ENCODE results near the gene GPR82.
A peak's percentile ranks its signal among the peaks of the same experiment; 100 is the strongest.
"Not testable (repeated sequence)": the region's sequence is repeated elsewhere in the genome, so short reads cannot be mapped to it uniquely, and the experiment has no call there.

The GPR82 gene

DNA sequence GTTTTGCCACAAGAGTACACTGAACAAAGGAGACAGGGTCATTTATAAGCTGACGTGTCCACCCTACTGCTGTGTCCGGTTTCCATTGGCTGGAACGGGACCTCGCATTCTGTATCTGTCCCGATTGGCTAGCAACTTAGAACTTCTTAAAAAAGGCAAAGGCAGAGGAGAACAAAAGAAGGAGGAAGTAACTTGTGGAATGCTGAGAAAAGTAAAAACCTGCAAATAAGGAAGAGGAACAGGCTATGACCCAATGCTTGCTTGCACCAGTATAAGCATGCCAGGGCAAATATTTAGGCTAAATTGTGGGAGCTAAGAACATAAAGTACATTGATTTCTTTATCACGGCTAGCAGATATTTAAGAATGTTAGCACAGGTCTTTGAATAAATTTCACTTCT lies 4.4 kb upstream of the GPR82 start:
- not testable (repeated sequence) for DNase-seq (ENCODE audit: low spot score)

DNA sequence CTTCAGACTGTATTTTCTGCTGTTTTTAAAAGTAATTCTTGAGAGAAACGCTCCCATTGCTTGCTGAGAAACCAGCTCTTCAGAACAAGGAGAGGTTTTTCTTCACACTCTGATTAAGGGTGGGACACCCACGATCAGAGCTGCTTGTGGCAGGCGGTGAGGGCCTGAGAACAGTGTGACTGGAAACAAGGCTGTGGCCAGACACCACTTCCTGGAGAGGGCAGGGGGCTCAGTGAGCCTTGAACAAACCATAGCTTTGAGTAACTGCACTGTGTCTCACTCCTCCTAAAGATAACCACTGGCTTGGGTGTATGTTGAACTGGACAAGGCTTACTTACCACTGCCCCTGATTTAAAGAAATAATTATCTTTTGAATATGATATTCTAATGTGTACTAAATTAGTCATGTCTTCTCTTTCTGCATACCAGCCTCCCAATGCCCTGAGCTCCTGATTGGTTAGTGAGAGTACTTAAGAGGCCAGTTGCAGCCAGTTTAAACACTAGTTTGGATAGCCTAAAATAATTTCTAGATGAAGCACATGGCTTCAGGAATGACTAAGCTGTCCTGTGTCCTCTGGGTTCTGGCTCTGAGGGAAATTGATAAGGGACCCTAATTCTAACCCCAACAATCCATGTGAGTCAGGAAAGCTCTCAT lies 3.7 kb upstream of the GPR82 start:
- DNase-seq (ENCODE audit: low spot score), result no peak

DNA sequence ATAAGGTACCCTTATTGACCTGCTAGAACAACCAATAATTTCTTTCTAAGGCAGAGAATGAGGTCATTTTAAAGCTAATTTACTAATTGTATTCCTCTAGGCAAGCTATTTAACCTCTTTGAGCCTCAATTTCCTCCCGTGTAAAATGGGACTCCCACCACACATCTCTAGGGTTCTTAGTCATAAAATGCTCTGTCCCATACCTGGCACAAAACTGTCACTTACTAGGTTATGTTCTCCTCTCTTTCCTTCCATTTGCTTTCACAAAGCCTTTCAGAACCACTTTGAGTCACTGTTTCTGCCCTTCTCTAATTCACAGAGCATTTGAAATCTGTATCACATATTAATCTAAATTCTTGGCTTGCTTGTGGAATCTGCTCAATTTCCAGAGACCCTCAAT lies 2.4 kb upstream of the GPR82 start:
- DNase-seq (ENCODE audit: low spot score), result no peak

DNA sequence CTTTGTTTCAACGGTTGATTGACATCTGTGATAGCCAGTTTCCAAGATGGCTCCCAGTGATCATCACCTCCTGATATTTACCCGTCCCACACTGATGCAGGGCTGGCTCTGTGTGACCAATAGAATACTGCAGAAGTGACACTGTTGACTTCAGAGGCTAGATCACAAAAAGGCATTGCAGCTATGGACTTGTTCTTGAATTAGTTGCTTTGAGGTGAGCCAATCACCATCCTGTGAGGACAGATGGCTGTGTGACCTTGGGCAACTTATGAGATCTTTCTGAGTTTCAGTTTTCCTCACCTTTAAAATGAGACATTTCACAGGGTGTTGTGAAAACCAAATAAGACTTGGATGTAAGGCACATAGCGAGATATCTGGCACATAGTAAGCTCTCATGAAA lies 1.8 kb upstream of the GPR82 start:
- DNase-seq (ENCODE audit: low spot score), result no peak

DNA sequence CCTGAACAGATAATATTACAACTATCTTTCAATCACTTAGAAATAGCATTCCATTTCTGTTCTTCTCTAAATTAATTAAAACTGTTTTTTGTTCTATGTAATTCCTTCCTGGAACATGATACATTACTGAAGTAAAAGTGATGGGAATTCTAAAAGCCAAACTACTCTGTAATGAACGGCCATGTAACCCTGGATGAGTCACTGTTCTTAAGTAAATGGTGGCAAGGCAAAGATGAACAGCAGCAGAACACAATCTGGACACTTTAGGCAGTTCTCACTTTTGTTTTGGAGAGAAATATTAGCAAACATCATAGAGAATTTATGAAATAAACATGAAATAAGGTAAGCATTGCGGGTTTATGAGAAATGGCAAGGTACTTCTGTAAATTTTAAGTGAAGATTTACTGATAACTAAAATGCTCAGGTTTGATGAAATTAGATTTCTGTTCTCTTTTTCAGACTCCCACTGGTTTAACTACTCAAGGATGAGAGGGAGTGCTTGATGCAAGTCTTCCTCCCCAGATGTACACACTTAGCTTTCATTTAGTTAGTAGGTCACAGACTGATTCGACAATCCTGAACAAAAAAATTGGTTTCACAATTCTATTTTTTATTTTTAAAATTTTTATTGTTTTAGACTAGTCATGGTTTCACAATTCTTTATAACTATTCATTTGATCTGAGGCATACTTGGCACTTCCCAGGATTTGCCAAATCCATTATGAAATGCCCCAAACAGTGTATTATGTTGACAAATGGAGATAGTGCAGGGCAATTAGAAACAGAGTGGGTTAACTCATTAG lies 964 bp upstream of the GPR82 start:
- no peak for DNase-seq (ENCODE audit: low spot score)

DNA sequence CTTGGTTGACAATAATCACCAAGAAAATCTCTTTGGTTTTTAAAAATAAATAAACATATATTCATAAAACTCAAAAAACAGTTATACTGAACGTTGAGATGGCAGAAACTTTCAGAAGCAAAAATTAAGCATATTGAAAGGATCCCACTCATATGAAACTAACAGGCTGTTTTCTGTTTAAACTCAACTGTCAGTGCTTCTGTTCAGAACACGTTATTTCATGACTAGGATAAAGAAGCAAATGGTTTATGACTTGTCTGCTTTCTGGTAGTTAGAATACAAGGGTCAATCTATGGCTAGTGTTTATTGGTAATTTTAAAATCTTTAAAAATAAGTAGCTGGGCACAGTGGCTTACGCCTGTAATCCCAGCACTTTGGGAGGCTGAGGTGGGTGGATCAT lies 4.1 kb downstream of the GPR82 start:
- no peak for DNase-seq (ENCODE audit: low spot score)

DNA sequence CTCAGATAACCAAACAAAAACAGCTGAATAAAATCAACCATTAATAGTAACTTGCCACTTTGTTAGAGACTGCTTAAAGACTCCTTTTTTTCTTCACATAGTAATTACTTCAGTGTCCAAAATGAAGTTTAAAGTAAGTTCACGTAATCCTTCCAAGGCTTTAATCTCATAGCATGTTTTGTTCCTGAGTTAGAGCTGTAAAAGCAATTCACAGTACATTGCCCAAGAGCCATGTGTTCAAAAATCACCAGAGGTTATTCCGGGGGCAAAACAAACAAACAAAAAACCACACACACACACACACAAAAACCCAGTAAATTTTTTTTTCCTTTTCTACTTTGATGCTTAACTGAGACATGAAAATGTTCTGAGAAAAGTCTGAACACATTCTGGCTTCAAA lies 6.1 kb downstream of the GPR82 start:
- no peak for DNase-seq (ENCODE audit: low spot score)

DNA sequence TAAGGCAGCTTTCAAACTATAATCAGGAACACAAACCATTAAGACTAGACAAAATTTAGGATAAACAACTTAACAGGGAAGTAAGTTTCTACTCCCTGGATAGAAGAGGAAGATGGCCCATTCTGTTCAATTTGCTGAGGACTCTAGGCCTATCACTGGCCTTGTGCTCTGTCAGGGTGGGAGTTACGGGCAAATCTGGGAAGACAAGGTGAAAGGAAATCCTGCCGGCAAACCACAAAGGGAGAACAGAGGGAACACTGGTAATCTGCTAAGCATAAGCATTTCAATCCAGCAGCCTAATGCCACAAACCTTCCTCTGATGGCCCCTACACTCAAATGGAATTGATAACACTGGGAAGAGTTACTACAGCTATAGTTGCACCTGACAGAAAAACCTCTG lies 8.3 kb downstream of the GPR82 start:
- no peak for DNase-seq (ENCODE audit: low spot score)

DNA sequence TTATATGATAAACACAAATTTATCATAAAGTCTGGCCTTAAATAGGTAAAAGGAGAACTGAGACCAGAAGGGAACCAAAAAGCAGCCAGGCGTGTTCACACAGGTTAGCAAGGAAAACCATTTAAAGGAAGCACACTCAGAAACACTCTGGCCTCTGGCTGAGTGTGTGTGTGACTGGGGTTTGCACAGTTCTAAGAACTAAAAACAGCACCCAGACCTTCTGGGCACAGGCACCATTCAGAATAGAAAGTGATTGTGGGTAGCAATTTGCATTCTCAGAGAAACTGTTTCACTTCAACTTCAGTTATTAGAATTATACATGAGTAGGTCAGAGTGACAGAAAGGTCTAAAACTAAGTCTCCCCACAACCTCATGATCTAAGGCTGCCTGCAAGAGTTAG lies 10.0 kb downstream of the GPR82 start:
- DNase-seq (ENCODE audit: low spot score), result peak; percentile 15

DNA sequence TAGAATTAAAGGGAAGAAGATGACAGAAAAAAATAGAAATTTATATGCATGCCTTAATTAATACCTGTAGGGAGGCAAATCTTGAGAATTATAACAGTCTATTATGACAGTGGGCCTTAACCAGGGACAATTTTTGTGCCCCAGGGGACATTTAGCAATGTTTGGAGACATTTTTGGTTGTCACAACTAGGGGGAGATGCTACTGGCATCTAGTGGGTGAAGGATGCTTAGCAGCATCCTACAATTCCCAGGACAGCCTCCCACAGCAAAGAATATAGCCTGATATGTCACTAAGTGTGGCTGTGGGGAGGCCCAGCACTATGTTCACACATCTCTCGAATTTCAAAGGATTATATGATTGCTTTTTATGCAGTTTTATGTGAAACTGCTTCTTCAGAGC lies 10.5 kb downstream of the GPR82 start:
- peak; percentile 32 for DNase-seq (ENCODE audit: low spot score)

DNA sequence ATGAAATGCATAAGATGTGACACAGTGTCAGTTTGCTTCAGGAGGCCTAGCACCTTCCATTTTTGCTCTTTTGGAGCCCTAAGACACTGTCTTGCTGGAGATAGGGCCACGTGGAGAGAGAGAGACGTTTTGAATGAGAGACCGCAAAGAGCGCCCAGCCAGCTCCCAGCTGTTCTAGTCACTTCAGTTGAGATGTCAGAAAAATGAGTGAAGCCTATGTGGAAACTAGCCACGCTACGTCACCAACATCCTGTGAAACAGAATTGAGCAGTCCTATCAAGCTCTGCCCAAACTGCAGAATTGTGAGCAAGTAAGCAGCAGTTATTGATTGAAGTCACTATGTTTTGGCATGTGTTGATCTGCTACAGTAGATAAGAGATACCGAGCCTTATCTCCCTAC lies 13.1 kb downstream of the GPR82 start:
- DNase-seq (ENCODE audit: low spot score), result no peak

DNA sequence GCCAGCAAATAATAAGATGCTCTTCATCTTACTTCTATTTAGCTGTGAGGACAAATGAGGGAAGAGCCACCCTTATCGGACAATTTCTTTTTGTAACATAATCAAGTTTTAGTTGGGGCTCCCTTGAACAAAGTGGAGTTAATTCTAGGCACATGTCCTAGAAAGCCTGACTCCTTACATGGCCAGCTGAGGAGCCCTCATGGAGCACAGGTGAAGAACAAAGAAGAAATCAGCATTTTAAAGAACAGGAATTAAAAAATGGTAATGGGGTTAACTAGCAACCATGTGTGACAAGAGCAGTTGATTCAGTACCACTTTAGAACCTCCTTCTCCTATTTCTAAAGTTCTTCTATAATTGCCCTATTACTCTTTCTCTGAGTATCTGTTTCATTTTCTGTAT lies 15.9 kb downstream of the GPR82 start:
- no peak for DNase-seq (ENCODE audit: low spot score)

DNA sequence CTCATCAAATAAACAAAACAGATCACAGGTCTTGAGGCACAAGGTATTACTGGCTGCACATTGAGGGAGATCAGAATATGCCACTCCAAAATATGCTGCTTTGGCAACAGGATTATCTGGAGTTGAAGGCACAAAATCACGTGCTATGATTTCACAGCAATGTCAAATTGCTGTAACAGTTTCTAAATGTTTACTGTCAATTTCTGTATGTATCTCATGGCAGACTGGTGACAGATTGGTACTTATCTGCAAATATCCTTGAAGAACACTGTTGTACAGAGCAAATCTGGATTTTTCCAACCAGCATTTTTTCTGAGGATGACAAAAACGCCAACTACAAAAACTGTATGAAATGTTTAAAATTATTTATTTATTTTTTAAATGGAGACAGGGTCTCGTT lies 26.7 kb downstream of the GPR82 start:
- no peak for DNase-seq (ENCODE audit: low spot score)

DNA sequence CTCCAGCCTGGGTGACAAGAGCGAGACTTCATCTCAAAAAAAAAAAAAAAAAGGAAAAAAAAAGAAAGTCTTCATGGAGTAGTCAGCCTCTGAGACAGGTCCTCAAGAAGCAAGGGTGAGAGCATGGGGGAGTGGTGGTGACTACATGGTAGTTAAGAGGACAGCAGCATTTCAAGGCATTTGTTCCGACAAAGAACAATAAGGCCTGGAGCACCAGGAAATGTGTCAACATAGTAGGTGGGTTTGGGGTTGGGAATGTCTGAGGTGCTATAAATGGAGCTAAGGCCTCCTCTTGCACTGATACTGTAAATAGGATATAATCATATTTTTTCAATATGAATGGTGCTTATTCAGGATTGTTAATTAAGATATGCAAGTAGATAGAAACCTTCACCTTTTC lies 34.4 kb downstream of the GPR82 start:
- DNase-seq (ENCODE audit: low spot score), result no peak

DNA sequence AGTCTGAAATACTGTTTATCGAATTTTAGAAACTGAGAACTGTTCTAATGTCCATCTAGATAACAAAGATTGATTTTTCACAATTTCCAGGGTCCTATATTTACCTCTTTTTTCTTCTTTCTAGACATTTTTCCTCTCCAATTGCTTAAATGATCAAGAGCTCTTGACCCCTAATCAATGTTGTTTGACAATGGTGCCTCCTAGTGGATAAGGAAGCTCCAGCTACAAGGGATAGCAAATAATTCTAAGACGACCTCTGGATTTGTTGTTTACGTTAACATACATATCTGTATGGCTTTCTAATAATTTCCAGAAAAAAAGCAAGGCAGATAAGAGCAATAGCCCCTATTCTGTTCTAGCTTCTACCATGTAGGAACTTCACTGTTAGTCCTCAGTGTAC lies 35.8 kb downstream of the GPR82 start:
- DNase-seq (ENCODE audit: low spot score), result peak; percentile 48

DNA sequence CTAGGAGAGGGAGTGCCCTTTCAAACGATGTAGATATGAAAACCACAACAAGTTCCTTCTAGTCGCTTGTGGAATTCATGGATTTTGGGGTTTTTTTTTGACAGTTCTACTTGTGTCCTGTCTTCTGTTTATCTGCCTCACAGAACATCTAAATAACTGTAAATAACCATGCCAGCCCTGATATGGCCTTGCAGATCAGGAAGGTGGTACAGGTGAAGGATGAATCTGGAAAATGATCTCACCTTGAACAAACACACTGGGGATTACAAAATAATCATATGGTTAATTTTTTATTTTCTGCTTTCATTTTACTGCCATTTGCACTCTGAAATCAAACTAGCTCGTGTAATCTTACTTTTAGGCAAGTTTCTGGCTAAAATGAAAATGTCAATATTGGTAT lies 37.2 kb downstream of the GPR82 start:
- no peak for DNase-seq (ENCODE audit: low spot score)

DNA sequence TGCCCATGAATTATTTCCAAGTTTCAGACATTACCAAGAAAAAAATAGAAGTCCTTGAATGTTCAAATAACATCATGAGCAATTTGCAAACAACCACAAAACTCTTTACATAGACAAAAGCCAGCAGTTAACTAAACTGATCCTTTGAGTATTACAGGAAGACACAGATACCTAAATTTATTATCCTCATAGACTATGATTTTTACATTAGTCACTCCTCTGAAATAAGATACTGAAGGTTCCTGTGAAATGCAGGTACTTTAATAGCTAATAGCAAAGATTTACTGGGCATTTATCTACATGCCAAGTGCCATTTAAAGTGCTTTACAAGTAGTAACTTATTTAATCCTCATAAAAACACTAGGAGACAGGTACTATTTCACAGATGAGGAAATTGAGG lies 37.7 kb downstream of the GPR82 start:
- DNase-seq (ENCODE audit: low spot score), result no peak

DNA sequence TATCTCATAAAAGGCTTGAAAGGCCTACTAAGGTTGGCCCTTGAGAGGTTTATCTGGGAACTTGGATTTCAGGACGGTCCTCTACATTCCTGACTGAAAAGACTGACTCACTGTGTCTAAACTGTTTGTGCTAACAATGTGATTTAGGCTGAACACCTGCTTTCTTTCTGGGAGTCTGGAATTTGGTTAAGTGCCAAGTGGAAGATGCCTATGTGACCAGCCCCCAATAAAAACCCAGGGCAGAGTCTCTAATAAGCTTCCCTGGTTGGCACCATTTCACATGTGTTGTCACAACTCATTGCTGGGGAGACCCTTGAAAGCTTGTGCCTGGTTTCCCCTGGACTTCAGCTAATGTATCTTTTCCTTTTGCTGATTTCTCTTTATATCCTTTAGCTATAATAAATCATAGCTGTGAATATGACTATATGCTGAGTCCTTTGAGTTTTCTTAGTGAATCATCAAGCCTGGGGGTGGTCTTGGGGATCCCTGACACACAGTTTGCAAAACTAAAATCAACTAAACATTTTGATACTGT lies 55.1 kb downstream of the GPR82 start:
- DNase-seq (ENCODE audit: low spot score), result no peak

All from pons (tissue), 1 donor.